C1 segment of cervical spinal cord (tissue), 14 donors: ENCODE data around the gene CDYL2.
"Not testable (repeated sequence)": the region's sequence is repeated elsewhere in the genome, so short reads cannot be mapped to it uniquely, and the experiment has no call there.

Experiments
- DNase-seq, 14 donors: peaks; one replicate each; lab custom pipeline; 2025; lab: John Stamatoyannopoulos, UW

Gene CDYL2

GRCh38 chr16:80809366-80809765, 5.0 kb upstream of the CDYL2 start:
- DNase-seq, result no peak

DNA sequence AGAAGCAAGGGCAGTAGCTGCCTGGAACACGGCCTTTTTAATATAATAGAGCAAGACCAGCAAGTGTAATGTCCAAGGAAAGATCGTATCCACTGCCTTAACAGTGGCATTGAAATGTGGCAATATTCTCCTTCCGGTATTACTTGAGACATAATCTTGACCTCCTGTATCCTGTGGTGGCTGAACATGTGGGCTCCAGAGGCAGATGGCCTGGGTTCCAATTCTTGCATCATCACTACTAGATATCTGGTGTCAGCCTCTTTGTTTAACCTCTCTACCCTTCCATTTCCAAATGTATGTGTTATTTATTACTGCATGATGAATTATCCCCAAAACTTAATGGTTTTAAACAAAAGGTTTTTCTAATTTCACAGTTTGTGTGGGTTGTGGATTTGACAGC, 3.5 kb upstream of the CDYL2 start:
- no peak for DNase-seq

GRCh38 chr16:80806927-80807340, 2.5 kb upstream of the CDYL2 start:
- no peak for DNase-seq

GRCh38 chr16:80806289-80806688, 1.9 kb upstream of the CDYL2 start:
- DNase-seq, result no peak

GRCh38 chr16:80804056-80804525, 307 bp downstream of the CDYL2 start:
- DNase-seq, result peak in 4 of 14 donors; percentile 11 to 55 (median 16)

- DNase-seq, result peak in 1 of 14 donors; percentile 7
Observed at GRCh38 chr16:80803339-80804055, 901 bp downstream of the CDYL2 start.

GRCh38 chr16:80802902-80803301, 1.5 kb downstream of the CDYL2 start:
- no peak for DNase-seq

GRCh38 chr16:80802138-80802537, 2.3 kb downstream of the CDYL2 start:
- DNase-seq, result no peak

- DNase-seq, result no peak
Observed at GRCh38 chr16:80794071-80794470, 10.3 kb downstream of the CDYL2 start.

DNA sequence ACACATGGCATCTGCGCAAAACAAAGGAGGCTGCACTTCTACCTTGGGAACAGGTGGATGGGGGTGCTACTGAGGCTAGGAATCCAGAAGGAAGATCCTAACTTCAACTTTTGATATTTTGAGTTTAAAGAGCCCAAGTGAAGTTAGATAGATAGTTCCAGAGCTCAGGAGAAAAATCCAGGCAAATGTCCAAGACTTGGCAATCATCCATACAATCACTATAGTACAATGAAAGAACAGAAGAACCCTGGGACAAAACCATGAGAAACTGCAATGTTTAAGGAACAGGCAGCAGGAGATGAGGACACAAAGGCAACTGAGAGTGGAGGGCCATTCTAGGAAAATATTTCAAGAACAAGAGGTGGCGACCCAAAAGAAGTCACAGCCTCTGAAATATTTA, 12.4 kb downstream of the CDYL2 start:
- no peak for DNase-seq

GRCh38 chr16:80791411-80791810, 13.0 kb downstream of the CDYL2 start:
- no peak for DNase-seq

DNA sequence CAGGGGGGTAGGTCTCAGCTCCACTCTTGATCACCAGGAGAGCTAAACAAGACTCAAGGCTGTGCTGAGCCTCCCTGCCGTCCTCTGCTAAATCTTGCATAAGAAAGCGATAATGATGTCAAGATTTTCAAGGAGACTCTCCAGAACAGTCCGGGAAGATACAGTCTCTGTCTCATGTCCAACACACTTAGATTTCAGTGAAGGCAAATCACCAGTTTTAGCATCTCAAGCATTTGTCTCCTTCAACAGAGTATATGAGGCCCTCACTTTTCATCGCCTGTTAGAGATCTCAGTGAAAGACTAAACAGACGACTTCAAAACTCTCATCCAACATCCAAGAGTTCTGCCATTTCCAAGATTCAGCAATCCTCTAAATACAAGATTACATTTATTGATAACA, 13.6 kb downstream of the CDYL2 start:
- DNase-seq, result no peak

DNA sequence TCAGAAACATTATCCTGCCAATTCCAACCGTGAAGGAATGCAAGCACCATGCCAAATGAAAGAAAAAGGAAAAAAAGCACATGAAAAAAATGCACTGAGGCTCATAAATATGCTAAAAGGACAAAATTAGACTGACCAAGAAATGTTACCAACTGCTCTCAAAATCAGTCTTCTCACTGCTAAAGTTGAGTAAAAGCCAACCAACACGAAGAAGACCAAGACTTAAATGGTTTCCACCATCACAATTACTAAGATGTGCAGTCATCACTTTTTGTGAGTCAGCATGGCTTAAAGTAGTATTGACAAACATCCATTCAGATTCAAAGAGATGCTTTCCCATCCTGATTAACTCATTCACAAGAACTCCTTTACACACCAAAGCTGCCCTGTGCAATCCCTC, 16.4 kb downstream of the CDYL2 start:
- no peak for DNase-seq

GRCh38 chr16:80786561-80786960, 17.8 kb downstream of the CDYL2 start:
- not testable (repeated sequence) for DNase-seq

DNA sequence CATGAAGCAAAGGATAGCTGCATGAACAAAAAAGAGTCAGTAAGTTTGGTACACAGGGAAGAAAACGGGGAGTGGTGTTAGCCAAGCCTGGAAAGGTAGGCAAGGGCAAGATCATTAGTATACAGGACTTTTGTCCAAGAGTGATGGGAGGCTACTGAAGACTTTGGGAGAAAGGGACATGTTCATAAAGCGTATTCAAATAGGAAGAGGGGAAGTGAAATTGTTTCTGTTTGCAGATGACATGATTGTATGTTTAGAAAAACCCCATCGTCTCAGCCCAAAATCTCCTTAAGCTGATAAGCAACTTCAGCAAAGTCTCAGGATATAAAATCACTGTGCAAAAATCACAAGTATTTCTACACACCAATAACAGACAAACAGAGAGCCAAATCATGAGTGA, 19.4 kb downstream of the CDYL2 start:
- no peak for DNase-seq

GRCh38 chr16:80778703-80779102, 25.7 kb downstream of the CDYL2 start:
- DNase-seq, result no peak

DNA sequence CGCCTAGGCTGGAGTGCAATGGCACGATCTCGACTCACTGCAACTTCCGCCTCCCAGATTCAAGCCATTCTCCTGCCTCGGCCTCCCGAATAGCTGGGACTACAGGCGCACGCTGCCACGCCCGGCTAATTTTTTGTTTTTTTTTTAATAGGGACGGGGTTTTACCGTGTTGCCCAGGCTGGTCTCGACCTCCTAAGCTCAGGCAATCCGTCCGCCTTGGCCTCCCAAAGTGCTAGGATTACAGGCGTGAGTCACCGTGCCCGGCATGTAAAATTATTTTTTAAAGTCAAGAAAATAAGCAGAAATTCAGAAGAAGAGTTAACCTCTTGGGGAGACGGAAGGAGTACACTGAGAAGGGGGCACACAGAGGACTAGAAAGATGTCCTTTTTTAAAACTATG, 27.5 kb downstream of the CDYL2 start:
- DNase-seq, result no peak

GRCh38 chr16:80775450-80775849, 28.9 kb downstream of the CDYL2 start:
- no peak for DNase-seq

DNA sequence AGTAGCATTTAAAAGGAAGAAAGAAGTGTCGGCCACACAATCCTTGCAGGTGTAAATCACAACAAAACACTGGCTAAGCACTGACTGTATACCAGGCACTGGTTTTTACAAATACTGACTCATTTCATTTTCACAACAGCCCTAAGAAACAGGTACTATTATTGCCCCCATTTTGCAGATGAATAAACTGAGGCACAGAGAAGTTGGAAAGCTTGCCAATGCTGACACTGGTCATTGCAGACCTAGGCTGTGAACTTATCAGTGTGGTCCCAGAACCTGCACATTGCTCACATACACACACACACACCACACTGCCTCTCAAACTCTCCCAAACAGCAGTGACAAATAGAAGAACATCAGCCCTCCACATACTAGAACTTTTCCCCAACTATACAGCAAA, 37.6 kb downstream of the CDYL2 start:
- no peak for DNase-seq

DNA sequence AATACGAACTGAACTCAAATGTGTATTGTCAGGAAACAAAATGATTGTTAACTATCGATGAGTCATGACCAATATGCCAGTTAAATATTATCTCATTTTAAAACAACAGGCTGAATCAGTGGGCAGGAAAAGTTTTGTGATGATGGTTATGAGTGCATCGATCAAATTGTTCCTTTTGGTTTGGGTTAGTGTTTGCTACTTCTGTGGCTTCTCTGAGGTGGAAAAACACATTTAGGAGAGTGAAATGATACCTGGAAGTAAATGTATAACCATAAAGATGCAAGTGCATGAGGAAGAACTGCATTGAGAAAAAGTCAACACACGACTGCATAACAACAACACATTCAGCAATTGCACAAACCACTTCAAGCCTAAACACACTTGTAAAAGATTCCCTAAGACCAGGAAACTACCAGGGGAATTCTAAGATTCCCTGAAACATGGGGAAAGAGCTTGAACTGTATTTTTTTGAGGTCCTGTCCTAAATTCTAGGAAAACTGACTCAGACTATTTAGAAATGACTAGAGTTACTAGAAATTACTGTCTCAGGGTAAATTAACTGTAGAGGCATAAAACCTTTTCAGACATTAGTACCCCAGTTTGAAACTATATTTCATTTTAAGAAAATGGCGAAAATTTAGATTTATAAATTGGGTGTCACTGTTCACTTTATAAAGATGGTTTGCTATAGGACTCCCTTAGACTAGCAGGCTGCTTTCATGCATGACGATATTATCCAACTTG, 44.8 kb downstream of the CDYL2 start:
- no peak for DNase-seq

- DNase-seq, result no peak
Observed at GRCh38 chr16:80754476-80754875, 49.9 kb downstream of the CDYL2 start.

DNA sequence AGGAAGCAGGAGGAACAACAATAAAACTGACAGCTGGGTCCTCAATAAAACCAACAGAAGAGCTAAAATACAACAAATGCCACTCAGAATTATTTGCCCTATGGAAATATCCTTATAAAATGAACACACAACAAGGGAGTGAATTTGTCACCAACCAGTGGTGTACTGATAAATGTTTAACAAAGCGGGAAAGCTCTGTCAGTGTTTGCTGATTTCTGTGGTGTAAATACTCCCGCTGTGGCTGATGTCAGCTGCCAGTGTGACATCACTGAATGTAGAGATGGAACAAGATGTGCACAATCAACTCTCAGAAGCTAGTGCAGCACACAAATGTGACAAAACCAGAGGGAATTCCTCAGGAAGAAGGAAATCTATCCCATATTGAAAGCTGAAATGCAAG, 51.9 kb downstream of the CDYL2 start:
- DNase-seq, result no peak

DNA sequence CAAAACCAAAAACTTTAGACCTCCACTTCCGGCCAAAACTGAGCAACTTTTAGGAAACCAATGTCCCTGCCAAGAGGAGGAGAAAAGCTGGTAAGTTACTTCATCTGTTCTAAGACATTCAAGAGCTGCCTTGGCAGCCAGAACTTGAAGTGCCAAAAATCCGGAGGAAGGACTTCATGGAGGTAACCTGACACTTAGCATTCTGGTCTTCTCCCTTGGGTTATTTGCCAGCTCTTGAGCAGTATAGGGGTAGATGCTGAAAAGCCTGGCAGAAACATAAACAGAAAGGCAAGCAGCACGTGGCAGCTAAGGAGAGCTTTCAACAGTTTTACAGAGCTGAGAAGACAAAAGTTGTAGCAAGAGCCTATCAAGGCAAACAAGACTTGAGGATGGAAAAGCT, 53.2 kb downstream of the CDYL2 start:
- peak in 2 of 14 donors; percentile 3 to 6 for DNase-seq
